GM12878 (cell line): Measurements from ENCODE around the gene ASS1. TPM values are rescaled to one million over a fixed set of nuclear protein-coding genes. Genes with fewer than 3 reads are reported as not detected.

Experiments used
- ATAC-seq: fragments of 200-7000 bp; cut with Tn5 transposase; 3 replicates; pipeline ENCODE4 v1.9.1; 2020; ENCODE audit warnings: mild to moderate bottlenecking, moderate library complexity
- BruUV-seq: library from RNA; stranded (reverse); fragments of 400-500 nt; replicated peaks from 2 replicates; lab custom pipeline; 2021; lab: Mats Ljungman, UMichigan
- CTCF ChIA-PET: fragments of 300-600 bp; sonication (Branson Sonifier 250); formaldehyde crosslinking; extraction: SDS; loops from one replicate; lab custom pipeline; 2021; ENCODE audit warnings: inconsistent platforms; lab: Yijun Ruan, JAX
- POLR2A ChIA-PET: fragments of 350-600 bp; formaldehyde crosslinking; extraction: SDS; loops from one replicate; lab custom pipeline; 2021; ENCODE audit warnings: inconsistent platforms; lab: Charles Lee
- RAD21 ChIA-PET: fragments of 300-600 bp; sonication (Branson Sonifier 250); formaldehyde crosslinking; loops from one replicate; lab custom pipeline; 2023; ENCODE audit warnings: antibody characterized with exemption; ENCODE audit not compliant: unreplicated experiment; lab: Charles Lee
- SMC1A ChIA-PET: fragments of 300-600 bp; sonication (Branson Sonifier 250); formaldehyde crosslinking; loops from one replicate; lab custom pipeline; 2023; ENCODE audit not compliant: unreplicated experiment, uncharacterized antibody; lab: Charles Lee
- DNase-seq: peaks from one replicate; pipeline ENCODE4 v3.0.0-alpha.2; 2011; ENCODE audit warnings: low read depth, low spot score
- FAIRE-seq: peaks from 3 replicates; lab custom pipeline; 2011; peaks lifted over from hg19 to GRCh38; lab: Jason Lieb, UNC
- H2AFZ ChIP-seq: 2 replicates; pipeline ENCODE4 v1.6.0; 2011; ENCODE audit warnings: low read depth, low read length, control low read depth; ENCODE audit not compliant: control insufficient read depth
- H3K27ac ChIP-seq: 2 replicates; pipeline ENCODE4 v1.5.1; 2011; ENCODE audit warnings: control low read depth; ENCODE audit not compliant: control insufficient read depth, insufficient read depth
- H3K27me3 ChIP-seq, 2 experiments: replicated peaks in 1 of 2; 2 replicates each; pipeline versions ENCODE4 v1.6.0 to v1.6.1; 2011; ENCODE audit warnings: low read length in 1 of 2; ENCODE audit not compliant: control insufficient read depth in 2 of 2, insufficient read depth in 2 of 2
- H3K36me3 ChIP-seq, 2 experiments: 2 replicates each; pipeline ENCODE4 v1.5.1; 2011; ENCODE audit warnings: low read length in 1 of 2; ENCODE audit not compliant: control insufficient read depth in 2 of 2, insufficient read depth in 2 of 2
- H3K4me1 ChIP-seq: 2 replicates; pipeline ENCODE4 v1.6.1; 2011; ENCODE audit warnings: mild to moderate bottlenecking, low read length, moderate library complexity, mixed read lengths; ENCODE audit not compliant: control insufficient read depth, insufficient read depth
- H3K4me2 ChIP-seq: 2 replicates; pipeline ENCODE4 v1.6.0; 2011; ENCODE audit warnings: control low read depth; ENCODE audit not compliant: control insufficient read depth, insufficient read depth
- H3K4me3 ChIP-seq: fragments of 200-600 bp; sonication (generic); 2 replicates; pipeline ENCODE4 v1.5.1; 2016
- H3K79me2 ChIP-seq: 2 replicates; pipeline ENCODE4 v1.6.0; 2011; ENCODE audit warnings: low read length; ENCODE audit not compliant: control insufficient read depth, insufficient read depth
- H3K9ac ChIP-seq: 2 replicates; pipeline ENCODE4 v1.8.0; 2011; ENCODE audit warnings: low read length, control low read depth, mixed read lengths; ENCODE audit not compliant: control insufficient read depth, insufficient read depth
- H3K9me3 ChIP-seq: replicated peaks from 3 replicates; pipeline ENCODE4 v1.5.1; 2011; ENCODE audit warnings: mild to moderate bottlenecking, low read length; ENCODE audit not compliant: control insufficient read depth, insufficient read depth
- H4K20me1 ChIP-seq: 2 replicates; pipeline ENCODE4 v1.6.0; 2011; ENCODE audit not compliant: control insufficient read depth, insufficient read depth
- DPF2 ChIP-seq: fragments of 450-650 bp; IDR thresholded peaks from 2 replicates; pipeline ENCODE4 v1.6.1; 2017; ENCODE audit warnings: mild to moderate bottlenecking
- EED ChIP-seq: sonication (generic); IDR thresholded peaks from 2 replicates; pipeline ENCODE4 v1.6.1; 2016; ENCODE audit warnings: antibody characterized with exemption, low read depth
- MTA2 ChIP-seq: fragments of 450-650 bp; IDR thresholded peaks from 2 replicates; pipeline ENCODE4 v1.6.1; 2016; ENCODE audit warnings: low read depth, mild to moderate bottlenecking, moderate library complexity
- NFIC ChIP-seq: IDR thresholded peaks from 2 replicates; pipeline ENCODE4 v1.6.1; 2012; ENCODE audit warnings: low read depth, mild to moderate bottlenecking, inconsistent platforms, low read length, moderate library complexity
- NR2C1 ChIP-seq: fragments of 450-650 bp; IDR thresholded peaks from 2 replicates; pipeline ENCODE4 v1.6.1; 2017; ENCODE audit warnings: antibody characterized with exemption, mild to moderate bottlenecking, moderate library complexity
- NR2F1 ChIP-seq: fragments of 450-650 bp; conservative IDR thresholded peaks from 2 replicates; pipeline ENCODE4 v1.6.1; 2017; ENCODE audit warnings: mild to moderate bottlenecking
- PAX5 ChIP-seq: IDR thresholded peaks from 2 replicates; pipeline ENCODE4 v1.6.1; 2011; ENCODE audit warnings: low read depth, low read length, borderline replicate concordance
- RFX5 ChIP-seq: IDR thresholded peaks from 2 replicates; pipeline ENCODE4 v1.6.1; 2011; ENCODE audit warnings: low read depth, low read length, improper control_type of control experiment
- SRF ChIP-seq, 2 experiments: IDR thresholded peaks; 2 replicates each; pipeline ENCODE4 v1.6.1; 2011; ENCODE audit warnings: low read depth in 2 of 2, low read length in 2 of 2, mild to moderate bottlenecking in 1 of 2, moderate library complexity in 1 of 2
- SUPT20H ChIP-seq: IDR thresholded peaks from 2 replicates; pipeline ENCODE4 v1.6.1; 2011; ENCODE audit warnings: low read depth, mild to moderate bottlenecking, low read length, moderate library complexity, borderline replicate concordance; ENCODE audit not compliant: control insufficient read depth
- SUZ12 ChIP-seq: fragments of 200-600 bp; sonication (generic); IDR thresholded peaks from one replicate; pipeline ENCODE4 v1.6.1; 2018; ENCODE audit warnings: antibody characterized with exemption, mild to moderate bottlenecking; ENCODE audit not compliant: unreplicated experiment
- WGBS: methylation state at CpG from one replicate; pipeline ENCODE4 v1.1.6; 2016; ENCODE audit warnings: low lambda C conversion rate; ENCODE audit not compliant: insufficient replicate concordance, insufficient coverage; ENCODE audit errors: missing lambda C conversion rate; 5-methylcytosine and 5-hydroxymethylcytosine counted together
- in situ Hi-C: fragments of 300-500 bp; cut with MboI; formaldehyde crosslinking; loops from 9 replicates; pipeline ENCODE4 v1.14.3; 2018; ENCODE audit warnings: mixed read lengths
- intact Hi-C: fragments of 100-400 bp; cut with micrococcal nuclease; formaldehyde crosslinking; loops from one replicate; pipeline ENCODE4 v1.14.2; 2022; ENCODE audit not compliant: unreplicated experiment
- polyA plus RNA-seq, 11 experiments: library from polyadenylated mRNA; depleted of rRNA in 4 of 11; unstranded in 6 of 11; stranded (reverse) in 5 of 11; fragments of >200 nt; fragmentation: Nextera tagmentation in 4 of 11; fragmentation: Illumina TruSeq in 1 of 11; extraction: Ambion mirVana in 4 of 11; extraction: Trizol in 1 of 11; gene quantifications; 1 replicate in 1 of 11; 2 replicates in 10 of 11; pipeline versions ENCODE4 v1.2.1 to v1.2.3, GENCODE V29; 2011 to 2016; ENCODE audit warnings: inconsistent platforms in 2 of 11, missing spikeins in 2 of 11, low read depth in 1 of 11
- total RNA-seq, 4 experiments: library from RNA; depleted of rRNA in 3 of 4; stranded (reverse); fragments of >200 nt in 3 of 4; fragmentation: Illumina TruSeq in 1 of 4; extraction: Trizol in 1 of 4; gene quantifications; 2 replicates each; pipeline versions ENCODE4 v1.2.1 to v1.2.3, GENCODE V29; 2013 to 2021

Gene ASS1
- total and polyA plus RNA-seq, 10 of the 15 experiments (the other 5 are each of a cell fraction or from before 2014, with no cell fraction given): 0.10 to 6.1 (median 0.28) TPM; not detected in 3

- no peak overlapping the region for H3K9ac ChIP-seq
- no peak overlapping the region for H2AFZ ChIP-seq
- no peaks in the 10 kb centered on the region; the same call in 1 of the 2 replicates for H3K4me1 ChIP-seq
- intact Hi-C loops (no loop called here), in situ Hi-C loops (no loop called here)
- H3K79me2 ChIP-seq: no peaks in the 10 kb centered on the region
- no peaks in the 10 kb centered on the region for H4K20me1 ChIP-seq
- 35% methylated on average over 8 of the region's 8 CpGs for WGBS
- H3K36me3 ChIP-seq: no peaks in the 10 kb centered on the region
- no peaks in the 10 kb centered on the region for H3K9me3 ChIP-seq
- ChIA-PET POLR2A (no interaction called here), RAD21 (interaction anchor here (0.7 kb wide), 1 partner anchor 35 kb away, joined by 4 read pairs; no protein-coding TSS in a partner anchor), SMC1A (no interaction called here), CTCF (no interaction called here)
- FAIRE-seq: no peak
- TF ChIP-seq MTA2 (no peak), NR2F1 (no peak), PAX5 (no peak), SUPT20H (no peak), SRF (IDR thresholded peaks at IDR 0.05; ENCODE audit: low read depth in 2 of 2, low read length in 2 of 2) (no peak), EED (no peak), RFX5 (no peak), NFIC (no peak), SUZ12 (no peak), DPF2 (no peak), NR2C1 (no peak)
- H3K4me3 ChIP-seq: no peak overlapping the region
- no peaks in the 10 kb centered on the region; a peak in 1 of 4 replicates for H3K27me3 ChIP-seq
- ATAC-seq: no peak
- H3K27ac ChIP-seq: no peak overlapping the region
- DNase-seq: no peak
- no TSS peak for BruUV-seq
- H3K4me2 ChIP-seq: no peak overlapping the region
These were observed 25.2 kb upstream of the ASS1 start for GRCh38 chr9:130419521-130420035.
